HL-60/S4 treated with retinoic acid at 250 ng/mL for 4 days and 3 days (cell line): ENCODE measurements around the gene IKZF4.
"Not testable (repeated sequence)": the region's sequence is repeated elsewhere in the genome, so short reads cannot be mapped to it uniquely, and the experiment has no call there.

Experiments
- in situ Hi-C: fragments of 300-500 bp; cut with MboI; formaldehyde crosslinking; loops from 2 replicates; pipeline ENCODE4 v1.7.0; 2022; ENCODE audit warnings: low sequenced_read_pairs

IKZF4 gene

DNA sequence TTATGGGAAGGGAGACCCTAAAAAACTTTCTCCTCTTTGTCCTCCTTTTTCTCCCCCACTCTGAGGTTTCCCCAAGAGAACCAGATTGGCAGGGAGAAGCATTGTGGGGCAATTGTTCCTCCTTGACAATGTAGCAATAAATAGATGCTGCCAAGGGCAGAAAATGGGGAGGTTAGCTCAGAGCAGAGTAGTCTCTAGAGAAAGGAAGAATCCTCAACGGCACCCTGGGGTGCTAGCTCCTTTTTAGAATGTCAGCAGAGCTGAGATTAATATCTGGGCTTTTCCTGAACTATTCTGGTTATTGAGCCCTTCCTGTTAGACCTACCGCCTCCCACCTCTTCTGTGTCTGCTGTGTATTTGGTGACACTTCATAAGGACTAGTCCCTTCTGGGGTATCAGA, 16.3 kb downstream of the IKZF4 start:
- in situ Hi-C loops = loop anchor here (5.0 to 10.0 kb wide), 2 partner anchors 35 to 302 kb away; no protein-coding TSS in a partner anchor

DNA sequence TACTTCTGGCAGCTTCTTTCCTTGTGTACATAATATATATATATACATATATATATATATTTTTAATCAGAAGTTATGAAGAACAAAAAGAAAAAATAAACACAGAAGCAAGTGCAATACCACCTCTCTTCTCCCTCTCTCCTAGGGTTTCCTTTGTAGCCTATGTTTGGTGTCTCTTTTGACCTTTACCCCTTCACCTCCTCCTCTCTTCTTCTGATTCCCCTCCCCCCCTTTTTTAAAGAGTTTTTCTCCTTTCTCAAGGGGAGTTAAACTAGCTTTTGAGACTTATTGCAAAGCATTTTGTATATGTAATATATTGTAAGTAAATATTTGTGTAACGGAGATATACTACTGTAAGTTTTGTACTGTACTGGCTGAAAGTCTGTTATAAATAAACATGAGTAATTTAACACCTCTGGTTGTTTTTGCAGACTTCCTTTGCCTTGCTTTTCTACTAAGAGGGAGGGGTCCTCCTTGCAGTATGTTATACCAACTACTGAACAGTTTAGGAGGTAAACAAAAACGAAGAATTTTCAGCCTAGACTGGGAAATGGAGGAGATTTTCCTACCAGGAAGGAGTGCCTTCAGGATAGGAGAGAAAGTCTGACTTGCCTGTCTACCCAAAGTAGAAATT, 17.3 kb downstream of the IKZF4 start:
- in situ Hi-C loops = loop anchor here (5.0 to 10.0 kb wide), 2 partner anchors 36 to 303 kb away; no protein-coding TSS in a partner anchor

DNA sequence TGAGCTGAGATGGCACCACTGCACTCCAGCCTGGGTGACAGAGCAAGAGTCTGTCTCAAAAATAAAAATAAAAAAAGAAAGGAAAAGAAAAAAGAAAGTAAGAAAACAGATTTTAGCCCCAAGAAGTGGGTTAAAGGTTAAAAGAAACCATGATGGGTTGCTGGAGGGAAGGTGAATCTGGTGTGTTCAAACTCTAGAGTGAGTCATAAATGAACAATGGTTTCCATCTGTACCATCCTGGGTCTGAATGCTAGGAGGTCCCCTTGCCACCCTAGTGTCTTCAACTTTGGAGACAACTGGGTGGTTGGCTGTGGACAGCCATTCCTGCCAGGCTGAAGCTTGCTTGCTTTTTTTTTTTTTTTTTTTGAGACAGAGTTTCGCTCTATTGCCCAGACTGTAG, 19.3 kb downstream of the IKZF4 start:
- in situ Hi-C loops = no loop called here

DNA sequence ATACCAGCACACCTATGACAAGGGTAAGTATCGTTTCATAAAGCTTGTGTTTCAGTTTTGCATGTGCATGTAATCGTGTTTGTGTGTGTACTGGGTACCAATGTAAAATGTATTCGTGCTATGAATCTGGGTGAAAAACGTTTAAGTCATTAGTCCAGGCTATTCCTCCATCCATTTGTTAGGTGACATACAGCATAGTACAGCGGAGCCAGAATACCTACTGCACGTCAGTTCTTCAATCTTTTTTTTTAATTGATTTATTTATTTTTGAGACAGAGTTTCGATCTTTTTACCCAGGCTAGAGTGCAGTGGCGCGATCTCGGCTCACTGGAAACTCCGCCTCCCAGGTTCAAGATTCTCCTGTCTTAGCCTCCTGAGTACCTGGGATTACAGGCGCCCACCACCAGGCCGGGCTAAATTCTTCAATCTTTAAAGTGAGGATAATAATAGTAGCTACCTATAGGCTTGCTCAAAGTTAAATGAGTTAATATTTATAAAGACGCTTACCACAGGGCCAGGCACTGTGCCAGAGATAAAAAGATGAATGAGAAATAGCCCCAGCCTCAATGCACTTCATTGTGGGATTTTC, 20.2 kb downstream of the IKZF4 start:
- in situ Hi-C loops = no loop called here

GRCh38 chr12:56041552-56042429, 20.9 kb downstream of the IKZF4 start, which contains the start of gene RPS26:
Gene RPS26 (plus strand): TSS chr12:56041918. CDS start chr12:56042167, 249 bp downstream.
- in situ Hi-C loops = no loop called here

DNA sequence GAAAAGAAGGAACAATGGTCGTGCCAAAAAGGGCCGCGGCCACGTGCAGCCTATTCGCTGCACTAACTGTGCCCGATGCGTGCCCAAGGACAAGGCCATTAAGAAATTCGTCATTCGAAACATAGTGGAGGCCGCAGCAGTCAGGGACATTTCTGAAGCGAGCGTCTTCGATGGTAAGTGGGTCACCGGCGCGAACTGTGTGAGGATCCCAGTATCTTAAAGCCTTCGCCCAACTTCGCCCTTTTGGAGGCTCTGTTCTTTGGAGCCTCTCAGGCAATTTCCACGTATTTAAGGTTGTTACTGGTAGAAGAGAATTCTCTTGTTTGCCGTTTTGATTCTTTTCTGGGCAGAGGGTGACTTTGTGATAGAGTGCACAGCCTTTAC, 21.6 kb downstream of the IKZF4 start:
- in situ Hi-C loops = not testable (repeated sequence)

DNA sequence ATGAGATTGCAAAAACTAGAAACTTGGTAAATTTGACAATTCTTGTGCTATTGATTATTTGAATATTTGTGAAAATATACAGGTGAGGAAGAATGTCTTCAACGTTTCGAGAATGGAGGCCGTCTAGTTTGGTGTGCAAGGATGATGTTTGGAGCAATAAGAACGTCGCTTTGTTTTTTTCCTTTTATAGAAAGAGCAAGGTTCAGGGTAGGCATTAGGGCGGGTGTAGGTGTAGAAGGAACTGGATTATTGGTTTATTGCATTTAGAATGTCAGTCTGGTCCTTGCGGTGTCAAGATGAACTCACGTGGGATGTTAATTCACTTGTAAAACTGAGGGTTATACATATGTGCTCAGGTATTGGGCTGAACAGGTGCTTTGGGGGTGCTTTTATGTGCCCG, 22.0 kb downstream of the IKZF4 start:
- in situ Hi-C loops = no loop called here

GRCh38 chr12:56046027-56046780, 25.4 kb downstream of the IKZF4 start:
- in situ Hi-C loops = no loop called here

- in situ Hi-C loops = no loop called here
These were observed 32.6 kb downstream of the IKZF4 start for GRCh38 chr12:56053407-56053893.

- in situ Hi-C loops = not testable (repeated sequence)
These were observed 39.1 kb downstream of the IKZF4 start for GRCh38 chr12:56059964-56060363.

GRCh38 chr12:56061982-56062381, 41.1 kb downstream of the IKZF4 start:
- in situ Hi-C loops = no loop called here

- in situ Hi-C loops = no loop called here
These were observed 42.2 kb downstream of the IKZF4 start for GRCh38 chr12:56062996-56063395.

- in situ Hi-C loops = no loop called here
These were observed 50.8 kb downstream of the IKZF4 start for GRCh38 chr12:56071648-56072047.

- in situ Hi-C loops = no loop called here
These were observed 53.6 kb downstream of the IKZF4 start for GRCh38 chr12:56074396-56074795.

DNA sequence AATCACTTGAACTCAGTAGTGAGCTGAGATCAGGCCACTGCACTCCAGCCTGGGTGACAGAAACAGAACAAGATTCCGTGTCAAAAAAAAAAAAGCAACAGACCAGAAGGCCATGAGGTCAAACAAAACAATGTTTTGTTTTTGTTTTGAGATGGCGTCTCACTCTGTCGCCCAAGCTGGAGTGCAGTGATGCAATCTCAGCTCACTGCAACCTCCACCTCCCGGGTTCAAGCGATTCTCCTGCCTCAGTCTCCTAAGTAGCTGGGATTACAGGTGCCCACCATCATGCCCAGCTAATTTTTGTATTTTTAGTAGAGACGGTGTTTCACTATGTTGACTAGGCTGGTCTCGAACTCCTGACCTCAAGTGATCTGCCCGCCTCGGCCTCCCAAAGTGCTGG, 57.1 kb downstream of the IKZF4 start:
- in situ Hi-C loops = not testable (repeated sequence)

DNA sequence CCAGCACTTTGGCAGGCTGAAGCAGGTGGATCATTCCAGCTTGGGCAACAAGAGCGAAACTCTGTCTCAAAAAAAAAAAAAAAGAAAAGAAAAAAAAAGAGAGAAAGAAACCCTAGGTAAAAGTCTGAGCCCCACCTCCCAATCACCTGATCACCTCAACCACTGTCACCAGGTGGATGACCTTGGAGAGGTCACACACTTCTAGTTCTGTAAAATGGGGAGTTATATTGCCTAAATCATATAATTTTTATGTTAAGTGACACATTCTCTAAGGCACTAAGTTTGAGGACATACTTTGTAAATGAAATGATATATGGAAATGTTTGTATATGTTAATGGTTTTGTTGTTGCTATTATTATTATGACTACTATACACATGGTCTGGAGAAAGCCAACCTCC, 57.6 kb downstream of the IKZF4 start:
- in situ Hi-C loops = no loop called here

- in situ Hi-C loops = no loop called here
These were observed 58.3 kb downstream of the IKZF4 start for GRCh38 chr12:56078931-56079722.

DNA sequence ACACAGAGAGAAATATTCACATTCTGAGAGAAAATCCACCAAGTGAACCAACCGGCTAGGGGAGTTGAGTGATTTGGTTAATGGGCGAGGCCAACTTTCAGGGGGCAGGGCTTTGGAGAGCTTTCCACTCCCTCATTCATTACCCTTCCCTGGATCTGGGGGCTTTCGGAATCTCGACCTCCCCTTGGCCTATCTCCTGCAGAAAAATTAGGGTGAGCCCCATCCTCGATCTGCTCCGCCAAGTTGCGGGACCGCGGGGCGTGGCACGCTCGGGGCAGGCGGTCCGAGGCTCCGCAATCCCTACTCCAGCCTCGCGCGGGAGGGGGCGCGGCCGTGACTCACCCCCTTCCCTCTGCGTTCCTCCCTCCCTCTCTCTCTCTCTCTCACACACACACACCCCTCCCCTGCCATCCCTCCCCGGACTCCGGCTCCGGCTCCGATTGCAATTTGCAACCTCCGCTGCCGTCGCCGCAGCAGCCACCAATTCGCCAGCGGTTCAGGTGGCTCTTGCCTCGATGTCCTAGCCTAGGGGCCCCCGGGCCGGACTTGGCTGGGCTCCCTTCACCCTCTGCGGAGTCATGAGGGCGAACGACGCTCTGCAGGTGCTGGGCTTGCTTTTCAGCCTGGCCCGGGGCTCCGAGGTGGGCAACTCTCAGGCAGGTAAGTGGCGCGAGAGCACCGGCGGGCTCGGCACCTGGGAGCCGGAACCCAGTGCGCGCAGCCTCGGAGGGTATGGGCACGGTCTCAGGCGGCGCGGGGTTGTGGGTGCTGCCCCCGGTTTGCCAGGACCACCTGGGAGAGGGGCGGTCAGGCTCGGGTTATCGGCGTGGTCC, 59.1 kb downstream of the IKZF4 start, which contains the start of gene ERBB3:
Gene ERBB3, plus strand, starts transcription at position 443 of the 833 bp plus-strand sequence. Its CDS starts 136 bp downstream, at position 579.
- in situ Hi-C loops = no loop called here

DNA sequence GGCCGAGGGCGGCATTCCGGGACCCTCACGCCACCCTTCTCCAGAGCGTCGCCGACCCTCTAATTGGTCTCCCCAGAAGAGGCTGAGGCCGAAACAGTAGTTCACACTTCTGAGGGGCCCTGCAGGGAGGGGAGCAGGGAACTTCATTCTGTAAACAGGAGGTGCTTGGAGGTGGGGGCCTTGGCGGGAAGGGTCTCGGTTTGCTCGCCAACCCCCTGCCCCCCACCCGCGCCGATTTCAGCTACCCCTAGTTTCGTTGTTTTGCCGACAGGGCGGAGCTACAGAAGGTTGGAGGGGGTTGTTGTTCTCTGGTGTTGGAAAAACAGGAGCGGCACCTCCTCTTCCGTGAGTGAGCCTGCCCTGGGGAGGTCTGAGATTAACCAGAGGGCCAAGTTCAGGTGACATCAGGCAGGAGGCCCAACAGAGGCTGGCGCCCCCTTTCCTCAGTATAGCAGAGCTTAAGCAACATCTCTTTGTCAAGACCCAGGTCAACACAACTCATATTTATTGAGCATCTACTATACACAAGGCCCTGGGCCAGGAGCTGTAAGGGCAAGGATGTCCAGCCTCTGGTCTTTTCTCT, 59.8 kb downstream of the IKZF4 start:
- in situ Hi-C loops = no loop called here
